ENCODE data around the gene UBXN7. TPM values are rescaled to one million over a fixed set of nuclear protein-coding genes. Genes with fewer than 3 reads are reported as not detected.
"Not testable (repeated sequence)": the region's sequence is repeated elsewhere in the genome, so short reads cannot be mapped to it uniquely, and the experiment has no call there.

The UBXN7 gene
- total and polyA plus RNA-seq, 2 experiments from 2014 or later, result 13.9 to 40.2 TPM

DNA sequence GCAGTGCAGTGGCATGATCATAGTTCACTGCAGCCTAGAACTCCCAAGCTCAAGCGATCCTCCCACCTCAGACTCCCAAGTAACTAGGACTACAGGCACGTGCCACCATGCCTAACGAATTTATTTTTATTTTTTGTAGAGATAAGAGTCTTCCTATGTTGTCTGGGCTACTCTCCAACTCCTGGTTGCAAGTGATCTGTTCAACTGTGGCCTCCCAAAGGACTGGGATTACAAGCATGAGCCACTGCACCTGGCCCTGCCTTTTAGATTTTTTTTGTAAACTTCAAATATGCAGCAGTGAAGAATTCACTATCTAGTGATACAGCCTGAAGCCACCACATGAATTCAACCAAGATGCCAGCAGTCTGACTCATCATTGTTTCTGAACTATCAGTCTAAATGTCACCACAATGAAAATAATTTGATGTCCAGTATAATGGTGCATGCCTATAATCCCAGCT, 32.7 kb downstream of the UBXN7 start:
- Histone ChIP-seq H2AFZ (no peak overlapping the region), H3K36me3 (ENCODE audit: low read depth) (peaks cover 15% of the 10 kb centered on the region; the same call in 1 of the 2 replicates), H3K4me1 (ENCODE audit: insufficient read depth) (peaks cover 8% of the 10 kb centered on the region), H3K27ac (no peak overlapping the region), H3K9ac (no peak overlapping the region), H3K27me3 (replicated peaks; ENCODE audit: insufficient read depth) (no peaks in the 10 kb centered on the region), H3K4me3 (no peak overlapping the region), H4K20me1 (ENCODE audit: insufficient read depth) (no peaks in the 10 kb centered on the region), H3K79me2 (ENCODE audit: insufficient read depth) (peaks cover 75% of the 10 kb centered on the region), H3F3A (ENCODE audit: insufficient read depth) (no peaks in the 10 kb centered on the region), H3K4me2 (ENCODE audit: unreplicated experiment) (no peak overlapping the region), H3K9me2 (ENCODE audit: insufficient read depth) (no peaks in the 10 kb centered on the region), H3K9me3 (ENCODE audit: low read depth) (no peaks in the 10 kb centered on the region)
- DNase-seq, result peak; percentile 56
- WGBS, 2 experiments (ENCODE audit: low coverage in 1 of 2, low lambda C conversion rate in 2 of 2, missing lambda C conversion rate in 2 of 2), result 90 to 97% methylated on average over 3 of the region's 3 CpGs
- TF ChIP-seq EZH2 (IDR thresholded peaks at IDR 0.05; ENCODE audit: insufficient read depth, poor library complexity, severe bottlenecking) (no peak), EZH2phosphoT487 (IDR thresholded peaks at IDR 0.05; ENCODE audit: insufficient read depth, low read depth) (no peak)
- in situ Hi-C loops (cut with MboI), result no loop called here

DNA sequence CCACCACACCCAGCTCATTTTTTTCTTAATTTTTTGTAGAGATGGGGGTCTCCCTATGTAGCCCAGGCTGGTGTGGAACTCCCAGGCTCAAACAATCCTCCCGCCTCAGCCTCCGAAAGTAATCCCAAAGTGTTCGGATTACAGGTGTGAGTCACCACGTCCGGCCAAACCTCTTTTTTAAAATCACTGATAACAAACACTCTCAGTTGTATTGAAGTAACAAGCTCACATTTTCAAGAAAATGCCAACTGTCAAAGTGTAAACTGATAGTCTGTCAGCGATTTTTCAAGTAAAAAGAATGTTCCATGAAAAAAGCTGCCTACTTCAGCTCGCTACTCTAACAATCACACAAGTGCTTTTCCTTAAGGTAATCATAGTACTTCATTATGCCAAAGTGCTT, 33.4 kb downstream of the UBXN7 start:
- Histone ChIP-seq H3K4me2 (ENCODE audit: unreplicated experiment) (no peak overlapping the region), H3K4me1 (ENCODE audit: insufficient read depth) (peaks cover 8% of the 10 kb centered on the region), H3K36me3 (ENCODE audit: low read depth) (peaks cover 14% of the 10 kb centered on the region; the same call in 1 of the 2 replicates), H2AFZ (no peak overlapping the region), H3F3A (ENCODE audit: insufficient read depth) (no peaks in the 10 kb centered on the region), H3K9me2 (ENCODE audit: insufficient read depth) (no peaks in the 10 kb centered on the region), H4K20me1 (ENCODE audit: insufficient read depth) (no peaks in the 10 kb centered on the region), H3K27me3 (replicated peaks; ENCODE audit: insufficient read depth) (no peaks in the 10 kb centered on the region), H3K4me3 (no peak overlapping the region), H3K27ac (no peak overlapping the region), H3K9ac (no peak overlapping the region), H3K9me3 (ENCODE audit: low read depth) (no peaks in the 10 kb centered on the region), H3K79me2 (ENCODE audit: insufficient read depth) (peaks cover 68% of the 10 kb centered on the region)
- in situ Hi-C loops (cut with MboI), result no loop called here
- TF ChIP-seq EZH2phosphoT487 (IDR thresholded peaks at IDR 0.05; ENCODE audit: insufficient read depth, low read depth) (no peak), EZH2 (IDR thresholded peaks at IDR 0.05; ENCODE audit: insufficient read depth, poor library complexity, severe bottlenecking) (no peak)
- WGBS, 2 experiments (ENCODE audit: low coverage in 1 of 2, low lambda C conversion rate in 2 of 2, missing lambda C conversion rate in 2 of 2), result 95 to 96% methylated on average over 7 of the region's 7 CpGs
- no peak for DNase-seq

DNA sequence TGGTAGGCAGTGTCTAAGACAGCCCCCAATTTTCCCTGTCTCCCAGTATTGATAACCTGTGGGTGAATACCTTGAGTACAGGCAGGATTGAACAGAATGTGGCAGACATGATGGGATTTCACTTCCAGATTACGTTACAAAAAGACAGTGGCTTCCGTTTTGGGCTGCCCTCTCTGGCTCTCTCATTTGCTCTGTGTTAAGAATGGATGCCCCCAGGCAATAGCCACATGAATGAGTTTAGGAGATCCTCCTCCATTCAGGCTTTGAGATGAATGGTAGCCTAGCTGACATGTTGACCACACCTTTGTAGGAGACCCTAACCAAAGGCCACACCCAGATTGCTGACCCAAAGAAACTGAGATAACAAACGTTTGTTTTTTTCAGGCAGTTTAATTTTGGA, 34.3 kb downstream of the UBXN7 start:
- Histone ChIP-seq H3K79me2 (ENCODE audit: insufficient read depth) (peaks cover 59% of the 10 kb centered on the region), H2AFZ (no peak overlapping the region), H3K4me1 (ENCODE audit: insufficient read depth) (peaks cover 8% of the 10 kb centered on the region), H3K27ac (no peak overlapping the region), H3K9me2 (ENCODE audit: insufficient read depth) (no peaks in the 10 kb centered on the region), H3F3A (ENCODE audit: insufficient read depth) (no peaks in the 10 kb centered on the region), H3K9me3 (ENCODE audit: low read depth) (no peaks in the 10 kb centered on the region), H3K4me2 (ENCODE audit: unreplicated experiment) (no peak overlapping the region), H3K27me3 (replicated peaks; ENCODE audit: insufficient read depth) (no peaks in the 10 kb centered on the region), H3K9ac (no peak overlapping the region), H3K36me3 (ENCODE audit: low read depth) (peaks cover 17% of the 10 kb centered on the region; the same call in 1 of the 2 replicates), H3K4me3 (no peak overlapping the region), H4K20me1 (ENCODE audit: insufficient read depth) (no peaks in the 10 kb centered on the region)
- no peak for DNase-seq
- in situ Hi-C loops (cut with MboI), result no loop called here
- WGBS, 2 experiments (ENCODE audit: low coverage in 1 of 2, low lambda C conversion rate in 2 of 2, missing lambda C conversion rate in 2 of 2), result 78% methylated on average over 3 of the region's 3 CpGs
- no peak for TF ChIP-seq EZH2phosphoT487 (IDR thresholded peaks at IDR 0.05; ENCODE audit: insufficient read depth, low read depth)
- no peak for TF ChIP-seq EZH2 (IDR thresholded peaks at IDR 0.05; ENCODE audit: insufficient read depth, poor library complexity, severe bottlenecking)

DNA sequence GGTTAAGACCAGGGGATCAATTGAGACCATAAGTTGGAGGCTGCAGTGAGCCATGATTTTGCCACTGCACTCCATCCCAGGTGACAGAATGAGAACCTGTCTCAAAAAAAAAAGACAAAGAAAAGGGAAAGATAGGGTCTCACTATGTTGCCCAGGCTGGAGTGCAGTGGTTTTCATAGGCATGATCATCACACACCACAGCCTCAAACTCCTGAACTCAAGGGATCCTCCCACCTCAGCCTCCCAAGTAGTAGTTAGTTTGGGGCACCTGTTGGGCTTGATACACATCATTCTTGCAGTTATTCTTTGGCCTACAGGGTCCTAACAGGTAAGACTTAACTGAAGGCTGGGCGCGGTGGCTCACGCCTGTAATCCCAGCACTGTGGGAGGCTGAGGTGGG, 42.1 kb downstream of the UBXN7 start:
- Histone ChIP-seq H3K4me2 (ENCODE audit: unreplicated experiment) (no peak overlapping the region), H3K36me3 (ENCODE audit: low read depth) (peaks cover 31% of the 10 kb centered on the region), H3K4me1 (ENCODE audit: insufficient read depth) (no peaks in the 10 kb centered on the region), H2AFZ (no peak overlapping the region), H3K27me3 (replicated peaks; ENCODE audit: insufficient read depth) (no peaks in the 10 kb centered on the region), H3K9me3 (ENCODE audit: low read depth) (no peaks in the 10 kb centered on the region), H4K20me1 (ENCODE audit: insufficient read depth) (no peaks in the 10 kb centered on the region), H3K27ac (no peak overlapping the region), H3K9me2 (ENCODE audit: insufficient read depth) (no peaks in the 10 kb centered on the region), H3K9ac (no peak overlapping the region), H3F3A (ENCODE audit: insufficient read depth) (no peaks in the 10 kb centered on the region), H3K4me3 (no peak overlapping the region), H3K79me2 (ENCODE audit: insufficient read depth) (peaks cover 43% of the 10 kb centered on the region)
- no peak for DNase-seq
- 96 to 97% methylated on average over 3 of the region's 3 CpGs for WGBS, 2 experiments (ENCODE audit: low coverage in 1 of 2, low lambda C conversion rate in 2 of 2, missing lambda C conversion rate in 2 of 2)
- TF ChIP-seq EZH2 (IDR thresholded peaks at IDR 0.05; ENCODE audit: insufficient read depth, poor library complexity, severe bottlenecking), result no peak
- no peak for TF ChIP-seq EZH2phosphoT487 (IDR thresholded peaks at IDR 0.05; ENCODE audit: insufficient read depth, low read depth)
- in situ Hi-C loops (cut with MboI), result no loop called here

DNA sequence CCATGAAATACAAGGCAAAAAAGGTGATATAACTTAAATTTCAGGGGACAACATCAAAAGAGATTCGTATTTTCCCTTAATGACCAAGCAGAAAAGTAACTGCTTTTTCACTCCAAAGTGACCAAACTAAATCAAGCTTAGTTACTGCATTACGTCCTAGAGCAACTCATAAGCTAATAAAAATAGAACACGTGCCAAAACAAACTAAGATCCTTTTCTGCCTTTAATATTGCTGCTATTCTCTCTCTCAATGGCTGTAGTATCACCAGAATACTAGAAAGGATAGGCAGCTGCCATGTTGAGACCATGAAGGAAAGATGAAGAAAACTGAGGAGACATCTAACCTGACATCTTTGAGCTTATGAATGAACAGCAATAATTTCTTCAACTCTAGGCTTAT, 43.3 kb downstream of the UBXN7 start:
- no peaks in the 10 kb centered on the region for H3K9me3 ChIP-seq (ENCODE audit: low read depth)
- peaks cover 48% of the 10 kb centered on the region for H3K79me2 ChIP-seq (ENCODE audit: insufficient read depth)
- WGBS, 2 experiments (ENCODE audit: low coverage in 1 of 2, low lambda C conversion rate in 2 of 2, missing lambda C conversion rate in 2 of 2), result 89 to 90% methylated on average over 3 of the region's 3 CpGs
- no peak for DNase-seq
- H2AFZ ChIP-seq, result no peak overlapping the region
- H3K4me3 ChIP-seq, result no peak overlapping the region
- H3F3A ChIP-seq (ENCODE audit: insufficient read depth), result no peaks in the 10 kb centered on the region
- H3K9ac ChIP-seq, result no peak overlapping the region
- no peak overlapping the region for H3K27ac ChIP-seq
- H3K9me2 ChIP-seq (ENCODE audit: insufficient read depth), result no peaks in the 10 kb centered on the region
- no peaks in the 10 kb centered on the region for H3K27me3 ChIP-seq (replicated peaks; ENCODE audit: insufficient read depth)
- no peaks in the 10 kb centered on the region for H4K20me1 ChIP-seq (ENCODE audit: insufficient read depth)
- no peaks in the 10 kb centered on the region for H3K4me1 ChIP-seq (ENCODE audit: insufficient read depth)
- peaks cover 31% of the 10 kb centered on the region for H3K36me3 ChIP-seq (ENCODE audit: low read depth)
- in situ Hi-C loops (cut with MboI), result no loop called here
- no peak overlapping the region for H3K4me2 ChIP-seq (ENCODE audit: unreplicated experiment)
- TF ChIP-seq EZH2 (IDR thresholded peaks at IDR 0.05; ENCODE audit: insufficient read depth, poor library complexity, severe bottlenecking) (no peak), EZH2phosphoT487 (IDR thresholded peaks at IDR 0.05; ENCODE audit: insufficient read depth, low read depth) (no peak)

DNA sequence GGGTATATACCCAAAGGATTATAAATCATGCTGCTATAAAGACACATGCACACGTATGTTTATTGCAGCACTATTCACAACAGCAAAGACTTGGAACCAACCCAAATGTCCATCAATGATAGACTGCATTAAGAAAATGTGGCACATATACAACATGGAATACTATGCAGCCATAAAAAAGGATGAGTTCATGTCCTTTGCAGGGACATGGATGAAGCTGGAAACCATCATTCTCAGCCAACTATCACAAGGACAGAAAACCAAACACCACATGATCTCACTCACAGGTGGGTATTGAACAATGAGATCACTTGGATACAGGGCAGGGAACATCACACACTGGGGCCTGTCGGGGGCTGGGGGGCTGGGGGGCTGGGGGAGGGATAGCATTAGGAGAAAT, 44.3 kb downstream of the UBXN7 start:
- peaks cover 56% of the 10 kb centered on the region for H3K79me2 ChIP-seq (ENCODE audit: insufficient read depth)
- H3K27me3 ChIP-seq (replicated peaks; ENCODE audit: insufficient read depth); H3K9ac ChIP-seq; H3K27ac ChIP-seq; H3K4me2 ChIP-seq (ENCODE audit: unreplicated experiment); DNase-seq; H3K9me2 ChIP-seq (ENCODE audit: insufficient read depth); H3K9me3 ChIP-seq (ENCODE audit: low read depth); H4K20me1 ChIP-seq (ENCODE audit: insufficient read depth); H3K4me3 ChIP-seq; in situ Hi-C loops (cut with MboI); H2AFZ ChIP-seq; H3F3A ChIP-seq (ENCODE audit: insufficient read depth); H3K4me1 ChIP-seq (ENCODE audit: insufficient read depth): not testable (repeated sequence)
- H3K36me3 ChIP-seq (ENCODE audit: low read depth), result peaks cover 29% of the 10 kb centered on the region
- 98 to 100% methylated on average over 2 of the region's 2 CpGs for WGBS, 2 experiments (ENCODE audit: low coverage in 1 of 2, low lambda C conversion rate in 2 of 2, missing lambda C conversion rate in 2 of 2)

GRCh38 chr3:196386797-196387196, 45.4 kb downstream of the UBXN7 start:
- H3F3A ChIP-seq (ENCODE audit: insufficient read depth); H3K9me2 ChIP-seq (ENCODE audit: insufficient read depth); H3K27ac ChIP-seq; H3K9me3 ChIP-seq (ENCODE audit: low read depth); H3K9ac ChIP-seq; H3K4me2 ChIP-seq (ENCODE audit: unreplicated experiment); H3K4me3 ChIP-seq; in situ Hi-C loops (cut with MboI); H2AFZ ChIP-seq; H4K20me1 ChIP-seq (ENCODE audit: insufficient read depth); DNase-seq; H3K27me3 ChIP-seq (replicated peaks; ENCODE audit: insufficient read depth); H3K4me1 ChIP-seq (ENCODE audit: insufficient read depth): not testable (repeated sequence)
- H3K79me2 ChIP-seq (ENCODE audit: insufficient read depth), result peaks cover 60% of the 10 kb centered on the region
- peaks cover 27% of the 10 kb centered on the region for H3K36me3 ChIP-seq (ENCODE audit: low read depth)
- WGBS, 2 experiments (ENCODE audit: low coverage in 1 of 2, low lambda C conversion rate in 2 of 2, missing lambda C conversion rate in 2 of 2), result 97 to 100% methylated on average over 3 of the region's 3 CpGs

All from GM23248 (cell line).